GM19395 (cell line): Measurements from ENCODE around the gene RAD23A.
"Not testable (repeated sequence)": the region's sequence is repeated elsewhere in the genome, so short reads cannot be mapped to it uniquely, and the experiment has no call there.

ENCODE experiments used
- ATAC-seq: cut with Tn5 transposase; IDR thresholded peaks from one replicate; pipeline ENCODE4 v1.9.1; 2021; ENCODE audit warnings: mild to moderate bottlenecking, moderate library complexity; ENCODE audit not compliant: unreplicated experiment

RAD23A gene

GRCh38 chr19:12945479-12946091 is at the start of gene RAD23A:
Gene RAD23A, plus strand, starts transcription at chr19:12945862. Its CDS starts 87 bp downstream, at chr19:12945949.
- ATAC-seq, result peak; percentile 70

GRCh38 chr19:12896460-12896859 is 49.2 kb upstream of the RAD23A start:
- no peak for ATAC-seq

- peak; percentile 74 for ATAC-seq
Observed at GRCh38 chr19:12899891-12900518, 45.7 kb upstream of the RAD23A start.

- no peak for ATAC-seq
Observed at GRCh38 chr19:12907166-12907565, 38.5 kb upstream of the RAD23A start.

- ATAC-seq, result no peak
Observed at GRCh38 chr19:12912571-12912970, 33.1 kb upstream of the RAD23A start.

GRCh38 chr19:12913011-12913561 is 32.6 kb upstream of the RAD23A start:
- no peak for ATAC-seq

GRCh38 chr19:12913851-12914690 is 31.6 kb upstream of the RAD23A start:
- no peak for ATAC-seq

- not testable (repeated sequence) for ATAC-seq
Observed at GRCh38 chr19:12915860-12916259, 29.8 kb upstream of the RAD23A start.

GRCh38 chr19:12918253-12918652 is 27.4 kb upstream of the RAD23A start:
- ATAC-seq, result no peak

GRCh38 chr19:12921047-12921446 is 24.6 kb upstream of the RAD23A start:
- ATAC-seq, result no peak

- ATAC-seq, result no peak
Observed at GRCh38 chr19:12922959-12923358, 22.7 kb upstream of the RAD23A start.

GRCh38 chr19:12924621-12925310 is 20.9 kb upstream of the RAD23A start:
- no peak for ATAC-seq

- no peak for ATAC-seq
Observed at GRCh38 chr19:12930002-12930645, 15.5 kb upstream of the RAD23A start.

GRCh38 chr19:12932392-12933286 is 13.0 kb upstream of the RAD23A start:
- peak; percentile 12 for ATAC-seq

- peak; percentile 55 for ATAC-seq
Observed at GRCh38 chr19:12933287-12934072, 12.2 kb upstream of the RAD23A start, which contains the start of gene FARSA. Gene FARSA, minus strand, starts transcription at chr19:12933711. Its CDS starts 15 bp downstream, at chr19:12933696.

- ATAC-seq, result no peak
Observed at GRCh38 chr19:12935071-12935470, 10.6 kb upstream of the RAD23A start.

- no peak for ATAC-seq
Observed at GRCh38 chr19:12936582-12936981, 9.1 kb upstream of the RAD23A start.

GRCh38 chr19:12937093-12937926 is 8.4 kb upstream of the RAD23A start:
- no peak for ATAC-seq
